LNCaP clone FGC (cell line): ENCODE results near the gene CYP2B6.
"Not testable (repeated sequence)": the region's sequence is repeated elsewhere in the genome, so short reads cannot be mapped to it uniquely, and the experiment has no call there.

Experiments
- DNase-seq: peaks from one replicate; pipeline ENCODE4 v3.0.0-alpha.2; 2011; ENCODE audit warnings: low read depth
- H3K4me3 ChIP-seq: 2 replicates; pipeline ENCODE4 v1.5.1; 2011; ENCODE audit warnings: mild to moderate bottlenecking, low read depth, low read length, control low read depth
- CTCF ChIP-seq: IDR thresholded peaks from 2 replicates; pipeline ENCODE4 v1.5.1; 2012; ENCODE audit warnings: mild to moderate bottlenecking; ENCODE audit not compliant: control insufficient read depth, insufficient read depth; ENCODE audit errors: extremely low read depth

Gene CYP2B6

GRCh38 chr19:40959338-40959737 lies 31.7 kb upstream of the CYP2B6 start:
- H3K4me3 ChIP-seq = no peak overlapping the region
- TF ChIP-seq CTCF = no peak

DNA sequence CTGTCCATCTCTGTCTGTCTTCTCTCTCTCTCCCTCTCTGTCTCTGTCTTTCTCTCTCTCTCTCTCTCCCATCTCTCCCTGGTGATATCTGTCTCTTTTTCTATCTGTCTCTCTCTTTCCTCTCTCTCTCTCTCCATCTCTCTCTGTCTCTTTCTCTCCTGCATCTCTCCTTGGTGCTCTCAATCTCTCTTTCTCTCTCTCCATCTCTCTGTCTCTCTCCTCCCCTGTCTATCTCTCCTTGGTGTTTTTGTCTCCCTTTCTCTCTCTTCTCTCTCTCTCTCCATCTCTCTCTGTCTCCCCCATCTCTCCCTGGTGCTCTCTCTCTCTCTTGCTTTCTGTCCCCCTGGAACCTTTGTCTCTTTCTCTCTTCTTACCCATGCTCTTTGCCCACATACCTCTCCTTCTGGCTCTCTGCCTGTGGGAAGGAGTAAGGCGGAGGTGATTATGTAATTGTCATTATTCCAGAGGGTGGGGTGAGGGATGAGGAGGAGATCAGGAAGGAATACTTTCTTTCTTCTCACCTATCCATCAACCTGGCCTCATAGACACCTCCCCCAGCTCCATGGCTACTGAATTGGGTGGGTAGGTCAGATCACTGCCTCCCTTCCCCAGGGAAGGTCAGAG lies 30.9 kb upstream of the CYP2B6 start:
- H3K4me3 ChIP-seq = no peak overlapping the region
- DNase-seq = no peak
- TF ChIP-seq CTCF = no peak

More at GRCh38 chr19:40959338-40959737, 31.7 kb upstream of the CYP2B6 start:
- DNase-seq = no peak

DNA sequence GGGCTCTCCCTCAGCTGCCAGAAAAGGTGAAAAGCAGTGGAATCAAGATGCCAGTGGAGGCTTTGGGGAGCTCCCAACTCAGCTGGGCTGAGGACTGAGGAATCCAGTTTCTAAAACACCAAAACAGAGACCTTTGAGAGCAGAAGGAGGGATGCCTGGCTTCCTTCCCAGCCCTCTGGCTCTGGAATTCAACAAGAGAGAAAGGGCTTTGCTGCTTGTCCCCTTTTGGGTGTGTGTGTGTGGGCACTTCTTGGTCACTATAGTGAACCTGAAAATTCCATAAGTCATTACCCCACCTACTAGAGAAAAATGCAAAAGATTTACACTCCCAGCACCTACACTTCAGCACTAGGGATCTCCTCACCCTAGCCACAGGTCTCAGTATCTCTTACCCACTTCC lies 30.3 kb upstream of the CYP2B6 start:
- no peak for TF ChIP-seq CTCF
- no peak for DNase-seq
- H3K4me3 ChIP-seq = no peak overlapping the region

DNA sequence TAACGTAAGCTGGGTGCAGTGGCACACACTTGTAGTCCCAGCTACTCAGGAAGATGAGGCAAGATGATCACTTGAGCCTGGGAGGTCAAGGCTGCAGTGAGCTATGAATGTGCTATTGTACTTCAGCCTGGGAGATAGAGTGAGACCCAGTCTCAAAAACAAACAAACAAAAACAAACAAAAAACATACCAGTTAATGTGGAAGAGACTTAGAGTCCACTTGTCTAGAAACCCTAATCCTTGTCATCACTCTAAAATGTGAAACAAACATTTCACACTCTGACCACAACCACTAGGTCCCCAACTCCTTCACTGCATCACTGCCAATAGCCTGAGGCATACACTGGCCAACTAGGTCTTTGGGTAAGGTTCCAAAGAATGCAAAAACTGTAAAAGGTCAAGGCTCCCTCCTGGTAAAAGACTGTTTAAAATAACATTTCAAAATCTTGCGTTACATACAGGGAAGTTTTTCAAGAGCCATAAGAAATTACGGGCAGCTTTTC lies 28.6 kb upstream of the CYP2B6 start:
- DNase-seq = no peak
- H3K4me3 ChIP-seq = no peak overlapping the region
- no peak for TF ChIP-seq CTCF

- not testable (repeated sequence) for DNase-seq, H3K4me3 ChIP-seq
Measured at GRCh38 chr19:40964361-40964760, 26.7 kb upstream of the CYP2B6 start.

DNA sequence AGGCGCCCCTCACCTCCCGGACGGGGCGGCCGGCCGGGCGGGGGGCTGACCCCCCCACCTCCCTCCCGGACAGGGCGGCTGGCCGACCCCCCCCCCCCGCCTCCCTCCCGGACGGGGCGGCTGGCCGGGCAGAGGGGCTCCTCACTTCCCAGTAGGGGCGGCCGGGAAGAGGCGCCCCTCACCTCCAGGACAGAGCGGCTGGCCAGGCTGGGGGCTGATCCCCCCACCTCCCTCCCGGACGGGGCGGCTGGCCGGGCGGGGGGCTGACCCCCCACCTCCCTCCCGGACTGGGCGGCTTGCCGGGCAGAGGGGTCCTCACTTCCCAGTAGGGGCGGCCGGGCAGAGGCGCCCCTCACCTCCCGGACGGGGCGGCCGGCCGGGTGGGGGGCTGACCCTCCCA lies 25.7 kb upstream of the CYP2B6 start:
- DNase-seq, H3K4me3 ChIP-seq: not testable (repeated sequence)

DNA sequence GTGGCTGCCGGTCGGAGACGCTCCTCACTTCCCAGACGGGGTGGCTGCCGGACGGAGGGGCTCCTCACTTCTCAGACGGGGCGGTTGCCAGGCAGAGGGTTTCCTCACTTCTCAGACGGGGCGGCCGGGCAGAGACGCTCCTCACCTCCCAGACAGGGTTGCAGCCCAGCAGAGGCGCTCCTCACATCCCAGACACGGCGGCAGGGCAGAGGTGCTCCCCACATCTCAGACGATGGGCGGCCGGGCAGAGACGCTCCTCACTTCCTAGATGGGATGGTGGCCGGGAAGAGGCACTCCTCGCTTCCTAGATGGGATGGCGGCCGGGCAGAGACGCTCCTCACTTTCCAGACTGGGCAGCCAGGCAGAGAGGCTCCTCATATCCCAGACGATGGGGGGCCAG lies 24.5 kb upstream of the CYP2B6 start:
- DNase-seq, H3K4me3 ChIP-seq: not testable (repeated sequence)

GRCh38 chr19:40968065-40968464 lies 23.0 kb upstream of the CYP2B6 start:
- not testable (repeated sequence) for DNase-seq, H3K4me3 ChIP-seq

DNA sequence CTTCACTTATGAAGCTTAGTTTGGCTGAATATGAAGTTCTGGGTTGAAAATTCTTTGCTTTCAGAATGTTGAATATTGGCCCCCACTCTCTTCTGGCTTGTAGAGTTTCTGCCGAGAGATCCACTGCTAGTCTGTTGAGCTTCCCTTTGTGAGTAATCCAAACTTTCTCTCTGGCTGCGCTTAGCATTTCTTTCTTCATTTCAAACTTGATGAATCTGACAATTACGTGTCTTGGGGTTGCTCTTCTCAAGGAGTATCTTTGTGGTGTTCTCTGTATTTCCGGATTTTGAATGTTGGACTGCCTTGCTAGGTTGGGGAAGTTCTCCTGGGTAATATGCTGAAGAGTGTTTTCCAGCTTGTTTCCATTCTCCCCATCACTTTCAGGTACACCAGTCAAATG lies 21.4 kb upstream of the CYP2B6 start:
- DNase-seq, H3K4me3 ChIP-seq: not testable (repeated sequence)

GRCh38 chr19:40970396-40971345 lies 20.4 kb upstream of the CYP2B6 start:
- not testable (repeated sequence) for DNase-seq, H3K4me3 ChIP-seq
